HG03280 (cell line): ENCODE results near the gene PIK3R1.
A peak's percentile ranks its signal among the peaks of the same experiment; 100 is the strongest.

ENCODE experiments used
- ATAC-seq: cut with Tn5 transposase; IDR thresholded peaks from one replicate; pipeline ENCODE4 v1.9.1; 2021; ENCODE audit warnings: mild to moderate bottlenecking, moderate library complexity; ENCODE audit not compliant: unreplicated experiment

PIK3R1 gene

DNA sequence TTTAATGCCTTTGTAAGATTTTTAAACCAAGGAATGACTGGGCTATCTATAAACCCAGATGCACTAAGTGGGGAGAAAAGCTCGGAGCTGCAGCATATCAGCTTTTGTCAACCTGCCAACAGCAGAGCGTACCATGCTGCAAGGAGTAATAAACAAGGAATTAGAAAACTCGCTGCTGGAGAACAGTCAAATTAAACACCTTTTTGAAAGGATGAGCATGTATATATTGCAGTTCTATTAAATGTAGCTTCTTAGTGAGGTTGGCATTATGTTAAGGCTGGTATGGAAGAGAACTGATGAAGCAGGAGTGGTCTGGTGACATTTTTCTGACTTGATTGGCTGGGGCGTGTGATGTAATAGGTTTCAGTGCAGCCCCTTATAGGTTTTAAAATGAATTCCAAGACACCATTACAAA is 74.7 kb downstream of the PIK3R1 start:
- ATAC-seq: no peak

DNA sequence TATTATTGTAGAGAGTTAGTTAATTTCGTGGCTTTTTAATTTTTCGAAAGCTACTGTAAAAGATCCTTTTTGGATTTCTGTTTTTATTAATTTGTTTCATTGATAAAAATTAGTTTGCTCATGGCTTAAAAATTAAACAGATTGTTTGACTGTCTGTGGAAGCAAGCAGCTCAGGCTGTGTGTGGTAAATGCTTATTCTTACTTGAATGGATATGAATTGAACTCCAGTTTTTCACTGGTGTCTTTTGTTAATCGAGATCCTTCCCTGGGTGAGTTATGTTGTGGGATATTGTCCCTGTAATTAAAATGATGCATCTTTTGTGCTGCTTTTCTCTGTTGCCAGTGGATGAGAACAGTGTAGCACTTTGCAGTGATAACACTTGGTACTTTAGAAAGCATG is 75.3 kb downstream of the PIK3R1 start:
- no peak for ATAC-seq

DNA sequence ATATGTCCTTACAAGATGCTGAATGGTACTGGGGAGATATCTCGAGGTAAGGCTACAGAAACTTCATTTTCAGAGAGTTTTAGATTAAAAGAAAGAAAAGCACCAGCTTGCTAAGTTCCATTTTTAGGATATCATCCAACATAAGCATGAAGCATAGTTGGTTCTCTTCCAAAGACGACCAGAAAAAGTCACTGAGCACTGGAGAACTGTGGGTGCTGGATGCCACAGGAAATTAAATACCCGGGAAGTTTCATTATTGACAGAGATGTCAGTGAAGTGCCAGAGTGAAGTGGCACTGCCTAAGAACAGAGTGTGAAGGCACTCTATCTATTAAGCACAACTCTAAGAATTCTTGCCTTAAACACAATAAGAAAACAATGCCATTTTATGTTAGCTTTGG is 76.8 kb downstream of the PIK3R1 start:
- no peak for ATAC-seq

DNA sequence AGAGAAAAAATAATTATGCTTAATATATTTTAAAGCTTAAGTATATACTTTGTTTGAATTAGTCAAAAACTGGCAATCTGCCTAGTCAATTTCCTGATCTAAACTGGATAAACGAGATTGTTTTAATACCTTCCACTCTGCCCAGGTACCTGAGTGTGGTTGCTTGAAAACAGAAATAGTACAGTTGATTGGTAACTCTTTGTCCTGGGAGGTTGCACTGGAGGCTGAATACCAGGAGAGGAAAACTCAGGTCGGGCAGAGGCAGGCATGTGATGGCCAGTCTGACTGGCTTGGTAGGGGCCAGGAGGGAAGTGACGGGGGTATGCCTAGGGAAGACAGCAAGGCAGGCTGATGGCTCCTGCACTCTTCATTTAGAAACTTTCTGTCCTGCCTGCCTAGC is 80.2 kb downstream of the PIK3R1 start:
- ATAC-seq: no peak

DNA sequence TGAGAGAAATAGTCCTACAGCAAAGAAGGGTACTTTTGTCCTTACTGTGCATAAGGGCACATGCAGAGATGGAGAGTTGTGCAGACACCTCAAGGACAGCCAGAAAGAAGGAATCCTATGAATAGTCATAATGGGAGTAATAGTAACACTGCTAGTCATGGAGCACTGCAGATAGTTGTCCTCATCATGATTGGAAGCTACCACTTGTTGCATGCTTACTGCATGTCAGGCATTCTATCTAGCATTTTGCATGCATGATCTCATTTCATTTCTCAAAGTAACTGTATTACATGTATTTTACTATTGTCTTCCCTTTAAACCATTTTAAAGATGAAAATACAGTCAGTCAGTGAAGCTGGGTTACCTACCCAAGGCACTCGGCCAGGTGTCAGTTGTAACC is 81.3 kb downstream of the PIK3R1 start:
- no peak for ATAC-seq

DNA sequence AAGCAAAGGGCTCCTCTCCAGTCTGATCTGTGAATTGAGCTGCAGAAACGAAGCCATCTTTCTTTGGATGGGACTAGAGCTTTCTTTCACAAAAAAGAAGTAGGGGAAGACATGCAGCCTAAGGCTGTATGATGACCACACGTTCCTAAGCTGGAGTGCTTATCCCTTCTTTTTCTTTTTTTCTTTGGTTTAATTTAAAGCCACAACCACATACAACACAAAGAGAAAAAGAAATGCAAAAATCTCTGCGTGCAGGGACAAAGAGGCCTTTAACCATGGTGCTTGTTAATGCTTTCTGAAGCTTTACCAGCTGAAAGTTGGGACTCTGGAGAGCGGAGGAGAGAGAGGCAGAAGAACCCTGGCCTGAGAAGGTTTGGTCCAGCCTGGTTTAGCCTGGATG is 82.1 kb downstream of the PIK3R1 start:
- ATAC-seq: no peak

DNA sequence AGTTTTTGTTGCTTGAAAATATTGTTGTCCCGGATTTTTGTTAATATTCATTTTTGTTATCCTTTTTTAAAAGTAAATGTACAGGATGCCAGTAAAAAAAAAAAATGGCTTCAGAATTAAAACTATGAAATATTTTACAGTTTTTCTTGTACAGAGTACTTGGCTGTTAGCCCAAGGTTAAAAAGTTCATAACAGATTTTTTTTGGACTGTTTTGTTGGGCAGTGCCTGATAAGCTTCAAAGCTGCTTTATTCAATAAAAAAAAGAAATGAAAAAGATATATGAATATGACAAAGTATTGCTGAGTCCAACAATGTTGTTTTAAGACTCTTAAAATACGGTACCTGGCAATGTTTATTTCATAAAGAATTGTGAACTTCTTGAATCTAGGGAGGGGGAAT is 82.9 kb downstream of the PIK3R1 start:
- ATAC-seq: no peak

DNA sequence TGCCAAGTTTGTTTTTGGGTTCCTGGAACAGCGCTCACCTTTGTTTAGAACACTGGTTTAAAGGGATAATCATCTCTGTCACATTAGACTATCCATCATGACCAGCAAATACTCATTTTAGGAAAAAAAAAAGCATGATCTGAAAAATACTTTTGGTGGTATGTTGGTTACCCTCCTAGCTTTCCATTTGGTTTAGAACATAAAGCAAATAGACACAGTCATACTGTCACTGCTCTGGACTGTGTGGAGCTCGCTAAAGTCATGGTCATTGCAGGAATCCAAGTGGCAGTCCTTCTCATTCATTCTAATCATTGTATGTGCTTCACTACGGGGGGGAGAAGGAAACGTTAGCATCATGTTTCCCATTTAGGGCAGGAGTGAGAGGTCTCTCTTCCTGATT is 83.5 kb downstream of the PIK3R1 start:
- ATAC-seq: no peak

DNA sequence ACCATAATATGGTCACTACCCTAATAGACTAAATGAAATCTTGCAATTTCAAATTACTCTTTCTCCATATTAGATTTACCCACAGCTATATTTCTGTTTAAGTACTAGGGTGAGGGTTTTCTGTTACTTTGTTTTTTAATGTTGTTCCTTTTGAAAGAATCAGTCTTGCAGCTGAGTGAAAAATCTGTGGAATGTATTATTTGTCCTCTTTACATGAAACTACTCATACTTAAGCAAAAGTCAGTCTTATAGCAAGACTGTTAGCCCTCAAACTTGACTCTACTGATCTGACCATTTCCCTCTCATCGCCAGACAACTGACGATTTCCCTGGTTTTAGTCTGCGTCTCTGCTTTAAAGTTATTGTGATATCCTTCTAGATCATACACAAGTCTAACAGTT is 84.0 kb downstream of the PIK3R1 start:
- ATAC-seq: no peak

DNA sequence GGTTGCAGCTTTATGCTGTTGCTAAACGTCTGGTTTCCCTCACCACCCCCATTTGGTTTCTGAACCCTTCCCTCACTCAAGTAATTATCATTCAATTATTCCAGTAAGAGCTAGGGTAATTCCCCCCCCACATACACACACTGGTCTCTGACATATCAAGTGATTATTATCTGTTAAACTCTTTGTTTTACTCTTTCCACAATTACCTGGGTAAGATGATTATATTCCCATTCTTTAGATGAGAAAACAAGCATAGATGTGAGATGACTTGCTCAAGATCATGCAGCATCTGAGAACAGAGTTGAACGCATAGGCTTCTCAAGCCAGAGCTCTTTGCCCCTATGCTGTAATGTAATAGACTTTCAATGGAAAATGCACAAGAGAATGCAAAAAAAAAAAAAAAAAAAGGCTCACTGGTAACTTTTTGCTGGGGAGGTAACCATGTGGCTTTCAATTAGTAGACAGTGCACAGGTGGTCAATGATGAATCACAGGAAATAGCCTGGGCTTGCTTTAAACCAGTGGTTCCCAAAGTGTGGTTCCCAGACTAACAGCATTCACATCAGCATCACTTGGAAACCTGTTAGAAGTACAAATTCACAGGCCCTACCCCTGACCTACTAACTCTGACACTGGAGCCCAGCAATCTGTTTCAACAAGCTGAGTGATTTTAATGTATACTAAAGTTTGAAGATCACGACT is 87.6 kb downstream of the PIK3R1 start:
- ATAC-seq: peak; percentile 50

DNA sequence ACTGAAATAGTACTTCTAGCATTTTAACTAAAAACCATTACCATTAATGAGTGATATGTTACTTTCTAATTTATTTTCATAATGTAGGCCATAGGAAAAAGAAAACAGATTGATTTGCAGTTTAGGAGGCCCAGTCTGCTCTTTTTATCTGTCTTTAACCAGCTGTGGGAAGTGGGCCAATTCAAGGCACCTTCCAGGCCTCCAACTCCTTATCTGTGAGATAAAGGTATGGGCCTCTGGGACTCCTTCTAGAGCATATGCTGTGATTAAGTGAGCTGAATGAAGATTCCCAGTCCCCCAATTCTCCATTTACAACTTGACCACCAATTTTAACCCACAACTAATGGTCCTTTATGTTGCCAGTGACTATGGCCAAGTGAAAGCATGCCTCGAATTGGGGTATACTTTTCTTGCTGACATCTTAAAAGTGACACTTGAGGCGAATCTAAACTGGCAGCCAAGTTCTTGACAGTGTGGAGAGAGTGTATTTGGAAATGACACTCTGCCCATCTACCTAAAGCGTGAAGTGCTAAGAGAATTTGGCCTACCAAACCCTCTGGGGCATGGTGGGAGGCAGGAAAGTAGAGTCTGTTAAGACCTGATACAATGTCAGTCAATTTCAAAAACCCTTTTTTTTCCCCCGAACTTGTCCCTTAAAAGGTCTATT is 88.3 kb downstream of the PIK3R1 start:
- peak; percentile 15 for ATAC-seq

DNA sequence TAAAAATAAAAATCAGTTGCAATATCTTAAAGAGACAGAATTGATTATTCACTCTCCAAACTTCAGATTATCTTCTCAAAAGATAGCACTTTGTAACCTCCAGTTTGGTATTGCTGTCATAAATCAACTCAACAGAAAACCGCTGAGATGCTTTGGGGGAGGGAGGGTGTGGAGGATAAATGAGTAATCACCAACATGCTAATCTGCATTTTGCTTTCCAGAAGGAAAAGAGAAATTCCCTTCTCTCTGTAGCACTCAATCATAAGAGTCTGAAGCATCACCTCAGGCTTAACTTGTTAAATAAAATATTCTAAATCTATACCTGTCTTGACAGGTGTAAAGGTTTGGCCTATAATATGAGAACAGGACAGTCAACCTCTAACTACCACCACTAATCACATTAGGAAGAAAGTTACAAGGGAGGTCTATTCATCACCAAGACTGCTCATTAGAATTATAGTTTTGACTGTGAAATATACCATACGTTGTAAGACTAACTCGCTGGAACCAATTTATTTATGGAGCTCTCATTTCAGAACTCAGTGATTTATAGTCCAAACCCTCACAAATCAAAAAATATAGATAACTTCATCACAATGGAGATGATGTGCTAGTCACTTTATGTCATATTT is 89.0 kb downstream of the PIK3R1 start:
- ATAC-seq: no peak

DNA sequence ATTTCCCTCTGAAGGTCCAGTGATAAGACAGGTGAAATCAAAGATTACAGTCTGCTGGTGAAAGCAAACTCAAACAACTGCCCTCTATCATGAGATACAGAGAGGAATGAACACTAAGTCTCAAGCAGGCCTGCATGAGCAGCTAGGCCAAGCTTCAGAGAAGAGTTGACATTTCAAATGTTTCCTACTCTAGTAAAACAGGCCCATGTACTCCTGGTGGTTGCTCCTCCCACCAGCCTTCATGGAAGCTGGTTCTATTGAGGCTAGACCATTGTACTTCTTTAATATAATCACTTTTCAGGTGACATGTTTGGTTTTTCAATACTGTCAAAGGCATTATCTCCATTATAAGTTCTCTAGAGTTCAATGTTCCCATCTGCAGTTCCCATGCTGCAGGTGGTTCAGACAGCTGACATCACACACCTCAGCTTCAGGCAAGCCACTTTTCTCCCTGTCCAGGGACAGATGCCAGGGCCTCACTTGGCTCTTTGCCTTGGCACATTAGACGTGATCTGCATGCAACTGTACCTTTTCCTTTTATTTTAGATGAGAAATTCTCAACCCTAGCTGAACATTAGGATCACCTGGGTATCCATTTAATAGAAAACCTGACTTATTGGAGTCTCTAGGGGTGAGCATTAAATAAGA is 89.8 kb downstream of the PIK3R1 start:
- no peak for ATAC-seq

DNA sequence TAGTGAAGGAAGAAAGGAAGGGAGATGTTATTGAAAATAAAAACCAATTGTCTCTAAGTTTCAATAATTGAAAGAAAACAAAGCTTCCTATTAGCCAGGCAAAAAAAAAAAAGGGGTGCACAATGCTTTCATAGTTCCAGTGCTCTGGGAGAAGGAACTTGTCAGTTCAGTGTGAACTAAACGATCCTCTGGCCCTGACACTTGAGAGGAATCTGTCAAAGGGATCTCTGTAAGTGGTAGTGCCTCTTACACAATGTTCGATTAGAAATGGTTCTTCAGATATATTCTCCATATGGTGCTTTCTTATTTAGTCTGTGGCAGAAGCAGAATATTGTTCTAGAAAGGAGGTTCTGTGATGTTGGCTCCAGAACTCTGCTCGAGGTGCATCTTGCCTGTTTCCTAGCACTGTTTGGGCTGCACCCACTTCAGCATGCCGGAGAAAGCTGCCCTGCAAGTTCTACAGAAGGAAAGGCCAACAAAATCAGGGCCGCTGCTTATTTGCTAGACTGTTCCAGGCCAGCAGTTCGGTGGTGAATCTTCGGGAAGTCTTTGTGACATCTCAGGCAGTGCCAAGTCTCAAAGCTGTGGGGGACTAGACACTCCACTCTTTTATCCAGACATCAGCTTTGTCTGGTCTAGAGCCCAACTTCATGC is 90.9 kb downstream of the PIK3R1 start:
- ATAC-seq: no peak

DNA sequence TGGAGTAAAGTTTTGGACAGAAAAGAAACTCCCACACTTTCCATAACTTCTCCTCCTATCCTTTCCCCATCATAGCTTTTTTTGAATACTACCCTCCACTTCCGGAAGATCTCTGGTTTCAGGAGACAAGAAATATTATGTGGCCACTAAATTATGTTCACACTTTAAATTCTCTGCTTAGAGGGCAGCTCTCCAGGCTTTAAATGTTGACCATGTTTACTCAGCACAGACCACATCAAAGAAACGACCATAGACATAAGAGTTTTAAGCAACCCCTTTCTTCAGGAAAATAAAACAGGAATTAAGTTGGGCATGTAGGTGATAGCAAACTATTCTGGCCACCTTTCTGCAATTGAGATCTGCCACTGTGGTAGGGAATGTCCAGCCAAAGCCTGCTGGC is 97.8 kb downstream of the PIK3R1 start:
- ATAC-seq: no peak

DNA sequence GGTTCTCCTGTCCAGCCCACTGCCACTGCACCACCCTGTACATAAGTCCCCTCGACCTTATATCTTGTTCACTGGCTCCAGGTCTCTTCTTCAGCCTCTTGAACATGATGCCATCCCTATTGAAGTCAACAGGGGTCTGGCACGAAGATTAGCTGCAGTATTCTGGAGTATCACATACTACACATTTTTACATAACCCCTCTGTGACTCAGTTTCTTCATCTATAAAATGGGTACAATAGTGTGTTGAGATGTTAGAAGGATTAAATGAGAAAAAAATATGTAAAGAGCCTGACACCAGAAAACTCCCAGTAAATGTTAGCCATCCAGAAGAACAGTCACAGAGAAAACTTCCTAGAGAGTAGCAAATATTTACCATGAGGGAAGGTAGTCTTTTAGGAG is 98.9 kb downstream of the PIK3R1 start:
- no peak for ATAC-seq

DNA sequence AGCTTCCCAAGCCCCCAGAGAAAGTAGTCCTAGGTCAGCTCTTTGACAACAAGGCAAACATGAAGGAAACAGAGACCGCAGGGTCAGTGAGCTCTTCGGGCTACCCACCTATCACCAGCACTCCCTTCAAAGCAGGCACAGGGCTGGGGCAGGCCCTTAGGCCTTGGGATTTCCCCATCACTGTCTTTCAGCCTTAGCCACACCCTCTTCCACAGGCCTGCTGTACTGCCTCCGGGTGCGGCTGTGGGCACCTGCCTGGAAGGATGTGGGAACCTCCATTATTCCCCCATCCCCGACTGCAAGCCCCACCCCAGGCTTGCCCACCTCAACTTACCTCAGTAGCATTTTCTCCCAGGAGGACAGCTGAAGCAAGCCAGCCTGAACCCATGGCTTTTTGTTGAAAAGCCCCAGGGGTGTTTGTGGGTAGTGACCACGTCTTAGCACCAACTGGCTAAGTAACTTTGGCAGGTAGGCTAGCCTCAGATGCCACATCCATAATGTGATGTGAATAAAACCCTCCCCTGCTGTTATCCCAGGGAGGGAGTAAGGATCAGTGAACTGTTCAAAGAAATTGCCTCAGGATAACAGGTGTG is 100.2 kb downstream of the PIK3R1 start:
- peak; percentile 95 for ATAC-seq

DNA sequence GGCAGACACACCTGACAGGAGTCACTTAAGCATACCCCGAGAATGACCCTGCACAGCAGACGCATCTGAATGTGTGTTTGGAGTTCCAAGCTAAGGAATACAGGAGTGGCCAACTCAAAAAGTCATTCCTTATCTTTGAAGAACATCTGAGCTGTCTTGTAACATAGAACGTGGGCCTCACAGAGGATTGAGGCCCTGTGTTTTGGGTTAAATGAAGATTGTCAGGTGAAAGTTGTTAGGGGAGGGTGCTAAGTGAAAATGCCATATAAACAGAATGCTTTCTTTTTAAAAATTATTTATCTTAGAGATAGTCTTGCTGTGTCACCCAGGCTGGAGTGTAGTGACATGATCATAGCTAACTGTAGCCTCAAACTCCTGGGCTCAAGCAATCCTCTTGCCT is 100.9 kb downstream of the PIK3R1 start:
- no peak for ATAC-seq

DNA sequence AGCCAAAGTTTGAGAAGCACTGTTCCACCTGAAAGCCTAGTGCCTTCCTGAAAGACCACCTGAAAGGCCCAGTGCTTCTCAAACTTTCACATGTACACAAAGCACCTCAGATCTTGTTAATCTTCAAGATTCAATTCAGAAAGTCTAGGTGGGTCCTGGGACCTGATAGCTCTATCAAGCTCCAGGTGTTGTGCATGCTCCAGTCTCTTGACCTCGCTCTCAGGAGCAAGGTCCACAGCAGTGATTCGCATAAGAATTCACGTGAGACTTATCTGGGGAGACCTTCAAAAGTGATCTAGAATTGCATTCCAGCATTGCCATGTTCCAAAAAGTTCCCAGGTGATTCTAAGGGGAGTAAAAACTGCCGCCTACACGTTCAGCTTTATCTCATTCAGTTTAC is 102.1 kb downstream of the PIK3R1 start:
- no peak for ATAC-seq

DNA sequence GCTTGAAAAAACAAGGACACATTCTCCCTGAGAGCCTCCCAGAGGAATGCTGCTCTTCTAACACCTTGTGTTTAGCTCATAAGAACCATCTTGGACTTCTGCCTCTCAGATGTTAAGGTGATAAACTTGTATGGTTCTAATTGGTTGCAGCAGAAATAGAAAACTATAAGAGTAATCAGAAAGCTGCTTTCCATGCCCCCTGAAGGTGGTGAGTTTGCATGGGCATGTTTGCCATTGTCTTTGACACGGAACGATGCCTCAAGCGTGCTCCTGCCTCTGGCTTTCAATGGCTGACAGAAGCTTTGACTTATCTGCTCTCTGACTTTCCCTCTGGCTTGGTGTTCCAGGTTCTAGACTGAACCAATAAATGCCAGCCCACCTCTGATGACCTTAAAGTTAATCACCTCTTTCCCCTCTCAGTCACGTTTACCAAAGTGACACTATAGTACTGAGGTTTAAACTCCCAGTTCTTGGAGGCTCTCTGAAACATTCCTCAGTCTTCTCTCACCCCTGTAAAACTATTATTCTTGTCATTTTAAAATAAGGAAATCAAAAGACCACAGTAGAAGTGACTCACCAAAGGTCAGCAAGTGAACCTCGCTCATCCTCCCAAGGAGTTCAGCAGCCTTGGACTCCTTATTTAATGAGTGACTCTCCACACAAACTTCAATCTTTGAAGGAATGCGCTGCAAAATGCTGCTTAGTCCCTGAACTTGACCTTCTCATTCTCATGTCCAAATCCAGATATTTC is 103.6 kb downstream of the PIK3R1 start:
- no peak for ATAC-seq
